Measurements from ENCODE around the gene EML4.

DNA sequence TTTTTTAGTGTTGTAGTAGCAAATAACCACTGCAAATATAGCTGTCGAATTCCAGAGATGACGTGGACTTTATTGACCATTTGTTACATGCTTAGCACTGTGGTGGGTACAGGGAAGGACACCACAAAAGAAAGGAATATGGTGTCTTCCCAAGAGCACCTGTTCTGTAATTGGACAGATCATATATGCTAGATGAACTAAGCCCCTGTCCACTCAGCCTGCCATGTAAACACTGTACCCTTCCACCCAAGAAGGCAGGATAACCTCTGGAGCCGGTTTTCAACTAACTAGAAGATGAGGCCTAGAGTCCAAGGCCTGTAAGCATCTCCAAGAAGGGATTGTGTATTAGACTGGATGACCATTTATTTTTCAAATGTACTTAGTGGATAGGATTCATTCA lies 147.8 kb downstream of the EML4 start:
- no peak for TF ChIP-seq POLR2A (IDR thresholded peaks at IDR 0.05; ENCODE audit: low read length)
- no peak for TF ChIP-seq GATA1 (IDR thresholded peaks at IDR 0.05; ENCODE audit: low read depth, low read length)
